SK-N-MC (cell line): ENCODE measurements around the gene C4orf50.

Source experiments
- DNase-seq: peaks from one replicate; pipeline ENCODE4 v3.0.0-alpha.2; 2011; ENCODE audit warnings: low read depth, low spot score
- H3K27ac ChIP-seq: fragments of 200-600 bp; sonication (generic); 2 replicates; pipeline ENCODE4 v1.5.1; 2016; ENCODE audit warnings: mixed run types
- H3K36me3 ChIP-seq: fragments of 200-600 bp; sonication (generic); 2 replicates; pipeline ENCODE4 v1.6.1; 2017; ENCODE audit warnings: antibody characterized with exemption, low read length, mixed read lengths; ENCODE audit not compliant: insufficient read depth
- H3K4me3 ChIP-seq: fragments of 200-600 bp; sonication (generic); 2 replicates; pipeline ENCODE4 v1.5.1; 2016
- H3K9ac ChIP-seq: fragments of 200-600 bp; sonication (generic); 2 replicates; pipeline ENCODE4 v1.8.0; 2017; ENCODE audit warnings: mixed run types, mixed read lengths; ENCODE audit not compliant: insufficient read length
- H3K9me3 ChIP-seq: fragments of 200-600 bp; sonication (generic); 2 replicates; pipeline ENCODE4 v1.6.1; 2017; ENCODE audit warnings: low read depth, mild to moderate bottlenecking, antibody characterized with exemption, low read length, moderate library complexity, mixed read lengths
- EZH2 ChIP-seq: fragments of 200-600 bp; sonication (generic); IDR thresholded peaks from one replicate; pipeline ENCODE4 v1.6.1; 2017; ENCODE audit warnings: antibody characterized with exemption
- FOXP2 ChIP-seq: optimal IDR thresholded peaks from 2 replicates; pipeline ENCODE3; 2011; ENCODE audit warnings: mild to moderate bottlenecking, moderate library complexity; ENCODE audit not compliant: insufficient read depth; ENCODE audit errors: extremely low read length, control extremely low read depth
- POLR2AphosphoS5 ChIP-seq: IDR thresholded peaks from 2 replicates; pipeline ENCODE4 v1.6.1; 2012; ENCODE audit warnings: mild to moderate bottlenecking, low read depth, low read length, borderline replicate concordance

Gene C4orf50

DNA sequence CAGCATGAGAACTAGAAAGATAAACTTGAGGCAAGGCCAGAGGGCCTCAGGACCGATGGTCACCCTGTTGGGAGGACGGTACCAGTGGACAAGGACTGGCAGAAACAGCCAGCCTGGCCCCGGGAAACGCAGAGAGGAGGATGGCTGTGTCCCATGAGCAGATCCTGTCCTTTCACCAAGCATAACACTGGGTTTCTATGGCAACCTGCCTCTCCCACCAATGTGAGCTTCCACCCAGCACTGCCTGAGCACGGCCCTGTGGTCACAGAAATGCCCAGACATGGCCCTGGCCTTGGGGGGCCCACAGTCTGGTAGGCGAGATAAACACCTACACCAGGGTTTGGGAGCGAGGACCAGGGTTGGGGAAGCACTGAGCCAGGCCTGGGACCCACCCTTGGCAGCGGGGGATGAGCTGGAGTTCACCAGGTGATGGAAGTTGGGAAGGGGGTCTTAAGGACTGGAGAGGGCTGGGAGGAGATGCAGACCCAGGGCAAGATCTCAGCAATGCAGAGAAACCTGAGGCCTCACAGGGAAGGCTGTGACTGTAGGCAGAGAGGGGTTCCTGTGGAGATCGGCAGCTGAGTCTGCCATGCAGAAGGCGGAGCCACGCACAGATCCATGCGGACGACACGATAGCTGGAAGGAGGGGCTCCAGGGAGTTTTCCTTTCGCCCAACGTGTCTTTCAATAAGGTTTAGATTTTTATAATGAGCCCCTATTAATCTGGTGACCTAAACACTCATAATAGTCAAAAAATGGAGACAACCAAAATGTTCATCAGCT, 92.6 kb downstream of the C4orf50 start:
- TF ChIP-seq POLR2AphosphoS5 (no peak), FOXP2 (no peak), EZH2 (no peak)

DNA sequence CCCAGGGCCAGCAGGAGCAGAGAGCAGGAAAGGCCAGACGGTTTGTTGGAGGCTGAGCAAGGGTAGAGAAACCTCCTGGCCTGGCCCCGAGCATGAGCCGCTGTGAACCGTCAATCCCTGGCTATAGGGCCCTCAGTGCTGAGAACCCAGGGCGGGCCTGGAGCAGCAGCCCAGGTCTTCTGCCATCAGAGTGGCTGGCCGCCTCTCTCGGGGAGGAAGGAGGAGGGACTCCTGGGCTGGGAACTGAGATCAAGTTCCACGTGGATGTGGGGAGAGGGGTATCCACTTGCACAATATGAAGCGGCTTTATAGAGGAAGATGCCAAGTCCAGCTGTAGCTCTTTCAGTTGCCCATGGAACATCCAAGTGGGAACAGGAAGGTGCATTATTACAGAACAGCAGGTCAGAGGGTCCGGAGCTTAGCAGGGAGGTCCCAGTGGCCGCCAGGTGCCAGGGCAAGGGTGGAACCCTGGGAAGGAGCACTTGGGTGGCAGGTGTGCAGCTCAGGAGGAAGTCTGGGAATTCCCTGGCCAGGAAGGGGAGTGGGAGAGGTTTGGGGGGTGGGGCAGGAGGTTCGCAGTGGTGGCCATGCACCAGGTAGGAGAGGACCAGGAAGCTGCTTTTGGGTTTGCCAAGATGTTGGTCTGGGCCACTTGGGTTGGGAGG, 93.6 kb downstream of the C4orf50 start:
- TF ChIP-seq FOXP2, result no peak
- TF ChIP-seq POLR2AphosphoS5, result no peak
- TF ChIP-seq EZH2, result no peak
- no peak for DNase-seq
- Histone ChIP-seq H3K9ac (no peak overlapping the region), H3K36me3 (no peaks in the 10 kb centered on the region), H3K4me3 (no peak overlapping the region), H3K9me3 (no peaks in the 10 kb centered on the region), H3K27ac (no peak overlapping the region)

More for the DNA sequence above, 92.6 kb downstream of the C4orf50 start:
- no peak overlapping the region for H3K27ac ChIP-seq
- no peaks in the 10 kb centered on the region for H3K36me3 ChIP-seq
- H3K9me3 ChIP-seq, result no peaks in the 10 kb centered on the region
- H3K9ac ChIP-seq, result no peak overlapping the region
- H3K4me3 ChIP-seq, result no peak overlapping the region
- DNase-seq, result no peak

DNA sequence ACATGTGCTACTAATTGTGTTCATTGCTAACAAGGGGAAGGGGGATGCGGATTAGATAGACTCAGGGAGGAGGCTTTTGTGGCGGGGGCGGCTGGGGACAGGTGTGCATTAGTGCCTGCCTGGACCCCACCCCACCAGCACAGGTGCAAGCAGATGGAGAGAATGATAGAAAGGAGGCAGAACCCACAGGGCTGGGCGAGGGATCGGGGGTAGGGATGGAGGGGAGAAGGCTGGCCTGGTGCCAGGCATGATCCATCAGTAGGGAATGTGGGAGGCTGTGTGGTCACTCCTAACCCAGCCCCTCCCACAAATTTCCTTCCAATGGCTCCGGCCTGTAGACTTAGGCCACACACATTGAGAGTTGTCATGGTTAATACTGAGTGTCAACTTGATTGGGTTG, 94.9 kb downstream of the C4orf50 start:
- H3K4me3 ChIP-seq, result no peak overlapping the region
- no peaks in the 10 kb centered on the region for H3K36me3 ChIP-seq
- no peak overlapping the region for H3K9ac ChIP-seq
- H3K27ac ChIP-seq, result no peak overlapping the region
- H3K9me3 ChIP-seq, result no peaks in the 10 kb centered on the region
- DNase-seq, result no peak
- TF ChIP-seq FOXP2 (no peak), POLR2AphosphoS5 (no peak), EZH2 (no peak)

DNA sequence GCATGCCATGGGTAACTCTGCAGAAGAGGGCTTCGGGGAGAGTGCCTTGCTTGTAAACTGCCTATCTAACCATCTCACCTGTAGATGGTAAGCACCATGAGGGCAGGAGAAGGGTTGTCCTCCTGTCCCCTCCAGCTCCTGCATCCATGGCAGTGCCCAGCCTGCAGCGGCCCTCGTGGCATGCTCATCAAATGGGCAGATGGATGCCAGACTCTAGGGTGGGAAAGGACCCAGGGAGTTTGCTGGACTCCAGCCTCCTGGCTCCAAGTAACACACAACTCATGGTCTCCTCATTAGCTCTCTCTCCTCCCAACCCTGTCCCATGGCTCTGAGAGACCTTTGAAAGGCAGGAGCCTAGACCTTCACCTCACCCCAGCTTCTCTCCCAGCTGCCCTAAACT, 95.7 kb downstream of the C4orf50 start:
- no peaks in the 10 kb centered on the region for H3K36me3 ChIP-seq
- H3K9me3 ChIP-seq, result no peaks in the 10 kb centered on the region
- no peak overlapping the region for H3K4me3 ChIP-seq
- H3K9ac ChIP-seq, result no peak overlapping the region
- DNase-seq, result no peak
- no peak overlapping the region for H3K27ac ChIP-seq
- TF ChIP-seq POLR2AphosphoS5 (no peak), FOXP2 (no peak), EZH2 (no peak)

DNA sequence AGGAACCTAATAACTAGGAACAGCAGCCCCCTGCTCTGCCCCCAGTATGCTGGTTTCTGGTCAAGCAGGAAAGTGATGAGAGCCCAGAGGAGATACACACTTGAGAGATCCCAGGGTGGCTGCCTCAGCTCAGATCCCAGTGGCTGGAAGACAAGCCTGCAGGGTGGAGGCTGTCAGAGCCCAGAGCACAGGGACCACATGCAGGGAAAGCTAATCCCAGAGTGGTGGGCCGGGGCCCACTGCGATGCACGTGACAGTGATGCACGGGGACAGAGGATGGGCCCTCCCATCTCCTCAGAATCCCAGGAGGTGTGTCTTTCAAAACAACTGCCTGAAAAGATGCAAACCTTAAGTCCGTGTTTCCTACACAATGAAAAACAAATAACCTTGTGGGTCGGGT, 96.2 kb downstream of the C4orf50 start:
- DNase-seq, result no peak
- no peak for TF ChIP-seq EZH2
- Histone ChIP-seq H3K36me3 (no peaks in the 10 kb centered on the region), H3K9me3 (no peaks in the 10 kb centered on the region), H3K27ac (no peak overlapping the region), H3K9ac (no peak overlapping the region), H3K4me3 (no peak overlapping the region)

DNA sequence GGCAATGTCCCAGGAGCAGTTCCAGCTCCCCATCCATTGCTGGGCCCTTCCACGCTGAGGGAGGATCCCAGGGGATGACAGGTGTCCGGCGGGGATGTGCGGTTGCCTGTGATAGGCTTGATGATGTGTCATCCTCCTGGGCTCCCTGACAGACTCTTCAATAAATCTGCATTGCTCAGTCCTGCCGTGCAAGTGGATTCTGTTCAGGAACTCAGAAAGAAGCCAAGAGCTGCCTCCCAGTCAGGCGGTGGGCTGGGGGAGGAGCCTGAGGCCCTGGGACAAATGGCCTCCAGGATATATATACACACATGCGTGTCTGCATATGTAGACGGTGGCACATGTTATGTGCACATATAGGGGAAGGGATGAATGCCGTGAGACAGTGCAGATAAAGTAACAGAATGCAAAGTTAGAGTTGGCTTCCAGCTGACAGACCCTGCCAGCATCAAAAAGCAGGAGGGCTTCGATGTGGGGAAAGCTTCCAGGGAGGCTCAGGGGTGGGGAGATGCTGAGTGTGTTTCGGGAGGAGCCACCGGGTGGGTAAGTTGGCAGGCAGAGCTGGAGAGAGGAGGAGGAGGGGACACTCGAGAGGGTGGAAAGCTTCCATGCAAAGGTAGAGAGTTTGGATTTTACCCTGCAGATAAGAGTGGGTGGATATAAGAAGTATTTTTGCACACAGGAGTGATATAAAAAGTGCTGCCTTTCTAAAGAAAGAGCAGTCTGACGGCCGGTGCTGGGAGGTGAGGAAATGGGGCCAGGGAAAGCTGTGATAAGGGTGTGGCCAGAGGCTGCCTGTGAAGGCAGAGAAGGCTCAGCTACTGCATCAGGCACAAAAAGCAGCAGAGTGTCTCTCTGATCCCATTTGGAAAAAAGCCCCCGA, 96.9 kb downstream of the C4orf50 start:
- no peak overlapping the region for H3K27ac ChIP-seq
- no peak overlapping the region for H3K4me3 ChIP-seq
- no peaks in the 10 kb centered on the region for H3K9me3 ChIP-seq
- no peaks in the 10 kb centered on the region for H3K36me3 ChIP-seq
- no peak overlapping the region for H3K9ac ChIP-seq
- no peak for TF ChIP-seq POLR2AphosphoS5
- TF ChIP-seq FOXP2, result no peak
- TF ChIP-seq EZH2, result no peak
- DNase-seq, result no peak

DNA sequence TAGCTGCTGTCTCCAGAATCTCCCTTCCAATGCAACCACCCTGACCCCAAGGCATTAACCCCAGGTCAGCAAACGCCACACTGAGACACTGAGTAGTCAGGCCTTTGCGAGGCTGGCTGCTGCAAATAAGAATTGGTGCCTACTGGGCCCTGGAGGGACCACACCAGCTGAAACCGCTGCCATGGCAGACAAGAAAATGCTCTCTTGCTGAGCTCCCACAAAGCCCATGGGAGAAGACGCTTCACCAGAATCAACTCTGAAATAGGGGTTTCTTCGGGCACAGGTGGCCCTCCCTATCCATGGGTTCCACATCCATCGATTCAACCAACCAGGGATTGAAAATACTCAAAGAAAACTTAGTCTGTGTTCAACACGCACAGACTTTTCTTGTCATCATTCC, 98.7 kb downstream of the C4orf50 start:
- TF ChIP-seq FOXP2, result no peak
- no peak for DNase-seq
- no peaks in the 10 kb centered on the region for H3K36me3 ChIP-seq
- no peak overlapping the region for H3K9ac ChIP-seq
- H3K9me3 ChIP-seq, result no peaks in the 10 kb centered on the region
- H3K27ac ChIP-seq, result no peak overlapping the region
- H3K4me3 ChIP-seq, result no peak overlapping the region

DNA sequence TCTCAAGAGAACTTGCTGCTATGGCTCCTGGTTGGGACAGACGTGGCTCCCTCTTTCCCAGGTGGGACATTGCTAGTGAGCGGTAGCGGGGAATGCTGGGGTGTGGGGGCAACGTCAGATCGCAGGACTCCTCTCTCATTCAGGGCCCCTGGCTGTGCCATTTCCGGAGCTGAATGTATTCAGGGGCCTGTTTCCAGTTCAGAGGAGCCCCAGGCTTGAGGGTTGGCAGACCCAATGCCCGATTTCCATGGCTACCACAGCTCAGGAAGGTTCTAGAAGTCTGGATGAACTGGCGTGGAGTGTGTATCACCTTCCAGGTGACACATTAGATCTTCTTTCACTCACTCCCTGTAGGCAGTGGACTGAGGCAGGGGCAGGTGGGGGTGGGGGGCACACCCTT, 99.2 kb downstream of the C4orf50 start:
- no peak for DNase-seq
- H3K9me3 ChIP-seq, result no peaks in the 10 kb centered on the region
- H3K9ac ChIP-seq, result no peak overlapping the region
- no peak for TF ChIP-seq EZH2
- no peak for TF ChIP-seq FOXP2
- no peak for TF ChIP-seq POLR2AphosphoS5
- H3K4me3 ChIP-seq, result no peak overlapping the region
- H3K27ac ChIP-seq, result no peak overlapping the region
- H3K36me3 ChIP-seq, result no peaks in the 10 kb centered on the region

DNA sequence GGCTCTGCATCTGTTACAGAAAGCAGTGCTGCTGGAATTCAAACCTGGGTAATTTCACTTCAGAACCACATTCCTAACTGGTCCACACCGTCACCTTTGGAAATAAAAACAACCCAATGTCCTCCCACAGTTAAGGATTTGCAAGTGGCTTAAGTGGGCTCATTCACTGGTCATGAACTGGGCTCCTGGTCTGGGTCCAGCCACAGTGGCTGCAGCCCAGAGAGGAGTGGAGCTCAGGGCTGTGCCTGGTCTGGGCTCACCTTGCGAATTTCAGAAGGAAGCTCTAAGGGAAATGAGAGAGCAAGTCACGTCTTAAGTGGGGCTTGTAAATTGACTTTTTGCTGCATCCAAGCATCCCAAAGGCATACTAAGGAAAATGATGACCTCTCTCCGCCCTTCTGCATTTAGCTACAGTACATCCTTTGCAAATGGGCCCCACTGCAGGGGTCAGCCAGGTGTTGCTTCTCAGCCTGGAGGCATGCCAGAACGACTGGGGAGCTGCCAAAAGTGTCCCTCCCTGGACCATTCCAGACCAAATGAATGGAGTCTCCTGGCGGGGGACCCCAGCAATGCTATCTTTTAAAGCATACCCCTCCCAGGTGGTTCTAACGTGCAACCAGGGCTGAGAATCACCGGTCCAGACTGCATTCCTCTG, 99.8 kb downstream of the C4orf50 start:
- DNase-seq, result no peak
- H3K4me3 ChIP-seq, result no peak overlapping the region
- TF ChIP-seq FOXP2, result no peak
- no peak for TF ChIP-seq EZH2
- TF ChIP-seq POLR2AphosphoS5, result no peak
- H3K27ac ChIP-seq, result no peak overlapping the region
- no peak overlapping the region for H3K9ac ChIP-seq
- H3K36me3 ChIP-seq, result no peaks in the 10 kb centered on the region
- H3K9me3 ChIP-seq, result no peaks in the 10 kb centered on the region
